ENCODE data around the gene TEAD1. TPM values are rescaled to one million over a fixed set of nuclear protein-coding genes. Genes with fewer than 3 reads are reported as not detected.

TEAD1 gene
- polyA plus RNA-seq: 10 to 100 TPM in 2 of 3 donors, 1 to 10 TPM in 1; 6.6 to 33.7 (median 13.8) TPM

GRCh38 chr11:12673924-12674570, at the start of gene TEAD1:
Gene TEAD1, plus strand, starts transcription at chr11:12674421.
- H3K27ac ChIP-seq (ENCODE audit: low read depth, low read length): peak within 1 kb of the TSS; percentile 83
- WGBS, 3 donors: 0 to 1% (median 1%) methylated on average over 64 to 95 of the region's 95 CpGs

GRCh38 chr11:12624595-12624994, 49.6 kb upstream of the TEAD1 start:
- 93 to 94% (median 93%) methylated on average over 4 of the region's 4 CpGs for WGBS, 3 donors
- no peak overlapping the region for H3K27ac ChIP-seq (ENCODE audit: low read depth, low read length)

- 50 to 62% (median 56%) methylated on average over 4 of the region's 4 CpGs for WGBS, 3 donors
- H3K27ac ChIP-seq (ENCODE audit: low read depth, low read length): no peak overlapping the region
Observed at GRCh38 chr11:12625438-12626071, 48.7 kb upstream of the TEAD1 start.

- H3K27ac ChIP-seq (ENCODE audit: low read depth, low read length): no peak overlapping the region
- WGBS, 3 donors: 89 to 97% (median 92%) methylated on average over 5 of the region's 5 CpGs
Observed at GRCh38 chr11:12626616-12627015, 47.6 kb upstream of the TEAD1 start.

- no peak overlapping the region for H3K27ac ChIP-seq (ENCODE audit: low read depth, low read length)
- 54 to 83% (median 82%) methylated on average over 4 of the region's 4 CpGs for whole genome bisulfite sequencing, 3 donors
Observed at GRCh38 chr11:12628314-12628713, 45.9 kb upstream of the TEAD1 start.

- 80 to 90% (median 86%) methylated on average over 6 of the region's 6 CpGs for WGBS, 3 donors
- no peak overlapping the region for H3K27ac ChIP-seq (ENCODE audit: low read depth, low read length)
Observed at GRCh38 chr11:12629601-12630313, 44.5 kb upstream of the TEAD1 start.

- WGBS, 3 donors: 89 to 93% (median 92%) methylated on average over 4 of the region's 4 CpGs
Observed at GRCh38 chr11:12631651-12632050, 42.6 kb upstream of the TEAD1 start.

GRCh38 chr11:12634329-12634728, 39.9 kb upstream of the TEAD1 start:
- WGBS, 3 donors: 96 to 100% (median 98%) methylated on average over 1 of the region's 1 CpG
- H3K27ac ChIP-seq (ENCODE audit: low read depth, low read length): no peak overlapping the region

More at GRCh38 chr11:12631651-12632050, 42.6 kb upstream of the TEAD1 start:
- H3K27ac ChIP-seq (ENCODE audit: low read depth, low read length): no peak overlapping the region

GRCh38 chr11:12636871-12637410, 37.3 kb upstream of the TEAD1 start:
- 59 to 88% (median 80%) methylated on average over 5 of the region's 5 CpGs for WGBS, 3 donors
- no peak overlapping the region for H3K27ac ChIP-seq (ENCODE audit: low read depth, low read length)

GRCh38 chr11:12639388-12639787, 34.8 kb upstream of the TEAD1 start:
- no peak overlapping the region for H3K27ac ChIP-seq (ENCODE audit: low read depth, low read length)

- H3K27ac ChIP-seq (ENCODE audit: low read depth, low read length): no peak overlapping the region
- 0 to 41% (median 26%) methylated on average over 1 of the region's 1 CpG for WGBS, 3 donors
Observed at GRCh38 chr11:12640355-12640754, 33.9 kb upstream of the TEAD1 start.

- H3K27ac ChIP-seq (ENCODE audit: low read depth, low read length): no peak overlapping the region
- 91 to 96% (median 93%) methylated on average over 3 of the region's 3 CpGs for WGBS, 3 donors
Observed at GRCh38 chr11:12640926-12641849, 33.0 kb upstream of the TEAD1 start.

GRCh38 chr11:12642040-12642439, 32.2 kb upstream of the TEAD1 start:
- WGBS, 3 donors: 44 to 74% (median 52%) methylated on average over 5 of the region's 5 CpGs
- no peak overlapping the region for H3K27ac ChIP-seq (ENCODE audit: low read depth, low read length)

GRCh38 chr11:12642806-12643428, 31.3 kb upstream of the TEAD1 start:
- no peak overlapping the region for H3K27ac ChIP-seq (ENCODE audit: low read depth, low read length)
- 80 to 87% (median 84%) methylated on average over 6 of the region's 6 CpGs for WGBS, 3 donors

GRCh38 chr11:12646478-12646877, 27.7 kb upstream of the TEAD1 start:
- no peak overlapping the region for H3K27ac ChIP-seq (ENCODE audit: low read depth, low read length)
- WGBS, 3 donors: 94 to 99% (median 97%) methylated on average over 2 of the region's 2 CpGs

GRCh38 chr11:12653729-12654128, 20.5 kb upstream of the TEAD1 start:
- WGBS, 3 donors: 91 to 95% (median 93%) methylated on average over 7 of the region's 7 CpGs

GRCh38 chr11:12655842-12656241, 18.4 kb upstream of the TEAD1 start:
- no peak overlapping the region for H3K27ac ChIP-seq (ENCODE audit: low read depth, low read length)

More at GRCh38 chr11:12653729-12654128, 20.5 kb upstream of the TEAD1 start:
- no peak overlapping the region for H3K27ac ChIP-seq (ENCODE audit: low read depth, low read length)

GRCh38 chr11:12657336-12657735, 16.9 kb upstream of the TEAD1 start:
- WGBS, 3 donors: 98 to 99% (median 98%) methylated on average over 3 of the region's 3 CpGs
- no peak overlapping the region for H3K27ac ChIP-seq (ENCODE audit: low read depth, low read length)
